GM12872 (cell line): ENCODE measurements around the gene SEBOX.

Source experiments
- TF ChIP-seq, protein P1 (sequence below): IDR thresholded peaks from 3 replicates; pipeline ENCODE4 v1.5.1; 2011; ENCODE audit warnings: low read depth, mild to moderate bottlenecking, low read length, moderate library complexity; ENCODE audit not compliant: insufficient read depth

SEBOX gene

DNA sequence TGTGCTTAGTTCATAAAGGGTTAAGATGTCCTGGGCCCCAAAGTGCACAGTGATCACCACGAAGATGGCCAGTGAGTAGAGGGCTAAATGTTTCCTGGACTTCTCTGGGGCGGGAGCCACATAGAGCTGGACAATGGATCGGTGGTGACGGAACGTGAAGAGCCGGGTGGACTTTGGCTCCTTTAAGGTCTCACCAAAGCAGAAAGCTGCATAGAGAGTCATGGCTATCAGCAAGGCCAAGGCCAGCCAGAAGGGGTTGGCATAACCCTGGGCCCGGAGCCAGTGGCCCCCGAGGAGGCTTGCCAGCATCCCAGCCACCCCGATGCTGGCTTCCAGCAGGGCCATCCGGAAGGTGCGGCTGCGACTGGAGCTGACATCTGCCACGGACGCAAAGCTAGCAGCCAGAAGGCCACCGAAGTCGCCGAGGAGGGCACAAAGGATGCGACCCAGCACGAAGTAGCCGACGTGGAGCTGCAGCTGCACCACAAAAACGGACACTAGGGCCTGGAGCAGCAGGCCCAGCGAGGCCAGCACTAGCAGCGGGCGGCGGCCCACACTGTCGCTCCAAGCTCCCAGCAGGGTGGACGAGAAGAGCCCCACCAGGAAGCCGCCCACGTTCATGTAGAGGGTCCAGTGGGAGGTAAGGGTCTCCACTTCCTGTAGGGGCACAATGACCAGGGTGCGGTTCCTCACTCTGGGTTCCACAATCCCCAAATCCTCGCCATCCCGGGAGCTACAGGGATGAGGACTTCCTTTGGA lies 40.0 kb upstream of the SEBOX start:
- TF ChIP-seq, protein P1, sequence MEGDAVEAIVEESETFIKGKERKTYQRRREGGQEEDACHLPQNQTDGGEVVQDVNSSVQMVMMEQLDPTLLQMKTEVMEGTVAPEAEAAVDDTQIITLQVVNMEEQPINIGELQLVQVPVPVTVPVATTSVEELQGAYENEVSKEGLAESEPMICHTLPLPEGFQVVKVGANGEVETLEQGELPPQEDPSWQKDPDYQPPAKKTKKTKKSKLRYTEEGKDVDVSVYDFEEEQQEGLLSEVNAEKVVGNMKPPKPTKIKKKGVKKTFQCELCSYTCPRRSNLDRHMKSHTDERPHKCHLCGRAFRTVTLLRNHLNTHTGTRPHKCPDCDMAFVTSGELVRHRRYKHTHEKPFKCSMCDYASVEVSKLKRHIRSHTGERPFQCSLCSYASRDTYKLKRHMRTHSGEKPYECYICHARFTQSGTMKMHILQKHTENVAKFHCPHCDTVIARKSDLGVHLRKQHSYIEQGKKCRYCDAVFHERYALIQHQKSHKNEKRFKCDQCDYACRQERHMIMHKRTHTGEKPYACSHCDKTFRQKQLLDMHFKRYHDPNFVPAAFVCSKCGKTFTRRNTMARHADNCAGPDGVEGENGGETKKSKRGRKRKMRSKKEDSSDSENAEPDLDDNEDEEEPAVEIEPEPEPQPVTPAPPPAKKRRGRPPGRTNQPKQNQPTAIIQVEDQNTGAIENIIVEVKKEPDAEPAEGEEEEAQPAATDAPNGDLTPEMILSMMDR = no peak

DNA sequence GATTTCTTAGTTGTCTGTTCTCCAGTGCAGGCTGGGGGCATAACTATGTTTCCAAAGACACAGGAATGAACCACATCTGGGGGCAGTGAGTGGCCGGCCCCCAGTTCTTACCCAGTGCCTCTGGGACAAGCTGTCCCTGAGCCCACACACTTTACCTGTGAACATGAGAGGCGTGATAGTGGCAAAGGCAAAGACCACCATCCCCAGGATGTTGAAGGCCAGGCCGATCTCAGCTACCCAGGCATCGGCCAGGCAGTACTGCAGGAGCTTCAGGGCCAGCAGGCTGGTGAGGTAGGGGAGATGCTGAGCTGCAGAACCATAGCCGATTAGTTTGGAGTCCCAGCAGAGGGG lies 39.4 kb upstream of the SEBOX start:
- TF ChIP-seq, protein P1 = no peak

DNA sequence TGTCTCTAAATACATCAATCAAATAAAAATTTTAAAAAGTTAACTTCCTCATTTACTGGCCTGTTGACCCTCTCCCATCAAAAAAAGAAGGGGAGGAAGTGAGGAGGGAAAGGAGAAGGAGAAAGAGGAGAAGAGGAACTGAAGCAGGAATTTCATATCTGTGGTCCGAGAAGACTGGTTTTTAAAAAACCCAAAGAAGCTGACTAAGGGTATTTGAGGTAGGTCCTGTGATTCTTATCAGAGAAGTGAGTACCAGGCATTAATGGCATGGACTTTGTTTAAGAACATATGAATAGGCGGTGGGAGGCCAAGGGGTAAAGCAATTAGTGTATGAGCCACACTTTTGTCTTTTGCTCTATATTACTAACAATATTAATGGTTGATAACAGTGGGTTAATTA lies 39.0 kb upstream of the SEBOX start:
- TF ChIP-seq, protein P1 = no peak

DNA sequence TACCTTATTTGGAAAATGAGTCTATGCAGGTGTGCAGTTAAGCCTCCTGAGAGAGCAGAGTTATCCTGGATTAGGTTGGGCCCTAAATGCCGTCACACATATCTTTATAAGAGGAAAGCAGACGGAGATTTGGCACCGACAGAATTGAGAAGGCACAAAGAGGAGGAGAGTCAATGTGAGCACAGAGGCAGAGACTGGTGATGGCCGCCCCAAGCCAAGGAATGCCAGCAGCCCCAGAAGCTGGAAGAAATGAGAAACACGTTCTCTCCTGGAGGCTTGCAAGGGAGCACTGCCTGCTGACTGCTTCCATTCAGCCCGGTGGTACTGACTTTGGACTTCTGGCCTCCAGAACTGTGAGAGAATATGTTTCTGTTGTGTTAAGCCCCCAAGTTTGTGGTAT lies 37.8 kb upstream of the SEBOX start:
- TF ChIP-seq, protein P1 = no peak

DNA sequence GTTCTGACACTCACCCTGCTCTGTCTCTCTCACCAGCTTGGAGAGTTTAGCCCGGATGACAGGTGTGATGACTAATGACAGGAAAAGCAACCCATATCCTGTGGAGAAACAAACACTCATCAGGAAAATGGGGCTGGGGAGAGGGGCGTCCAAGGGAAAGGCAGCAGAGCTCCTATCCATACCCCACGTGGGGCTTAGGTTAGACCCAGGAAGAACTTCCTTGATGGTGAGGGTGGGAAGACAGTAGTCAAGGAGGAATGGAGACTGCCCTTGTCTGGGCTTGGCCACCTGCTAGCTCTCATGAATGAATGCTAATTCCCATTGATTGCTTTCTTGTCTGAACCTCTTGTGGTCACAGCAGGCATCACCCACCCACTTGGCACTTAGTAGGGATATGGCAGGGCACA lies 37.2 kb upstream of the SEBOX start:
- TF ChIP-seq, protein P1 = no peak

DNA sequence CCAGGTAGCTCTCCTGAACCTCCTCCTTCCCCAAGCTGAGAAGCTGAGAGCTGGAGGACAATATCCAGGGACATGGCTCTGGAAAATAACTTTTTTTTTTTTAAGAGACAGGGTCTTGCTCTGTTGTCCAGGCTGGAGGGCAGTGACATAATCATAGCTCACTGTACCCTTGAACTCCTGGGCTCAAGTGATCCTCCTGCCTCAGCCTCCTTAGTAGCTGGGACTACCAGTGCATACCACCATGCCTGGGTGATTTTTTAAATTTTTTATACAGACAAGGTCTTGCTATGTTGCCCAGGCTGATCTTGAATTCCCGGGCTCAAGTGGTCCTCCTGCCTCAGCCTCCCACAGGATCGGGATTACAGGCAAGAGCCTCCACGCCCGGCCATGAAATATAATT lies 34.8 kb upstream of the SEBOX start:
- TF ChIP-seq, protein P1 = no peak

DNA sequence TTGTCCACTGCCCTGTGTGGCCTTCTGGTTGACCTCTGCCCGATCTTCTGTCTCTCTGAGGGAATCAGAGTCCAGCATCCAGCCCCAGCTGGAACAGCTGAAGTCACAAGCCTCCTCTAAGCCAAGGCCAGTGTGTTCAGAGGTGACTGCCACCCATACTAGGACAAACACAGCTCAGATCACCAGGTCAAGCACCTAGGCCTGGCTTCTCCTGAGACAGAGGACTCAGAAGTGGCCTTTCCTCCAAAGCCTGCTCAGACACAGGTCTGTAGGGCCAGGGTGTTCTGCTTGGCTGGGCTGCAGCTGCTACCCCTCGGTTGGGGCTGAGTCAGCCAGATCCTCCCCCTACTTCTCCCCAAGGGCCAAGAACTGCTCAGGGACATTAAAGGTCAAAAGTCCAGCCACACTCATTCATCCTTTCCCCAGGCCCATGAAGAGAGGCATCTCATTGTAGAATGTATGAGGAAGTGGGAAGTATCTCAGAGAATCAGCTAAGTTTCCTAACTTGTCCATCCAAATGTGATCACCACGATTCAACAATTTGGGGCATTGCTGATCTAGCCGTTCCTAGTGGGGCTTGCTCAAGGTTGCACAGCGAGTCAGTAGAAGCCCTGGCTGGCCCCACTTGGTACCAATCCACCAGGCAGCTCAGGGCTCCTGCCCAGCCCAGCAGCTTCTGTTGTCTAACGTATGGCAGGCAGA lies 33.4 kb upstream of the SEBOX start:
- TF ChIP-seq, protein P1 = no peak
